Measurements from ENCODE around the gene PHF21A. TPM values are rescaled to one million over a fixed set of nuclear protein-coding genes. Genes with fewer than 3 reads are reported as not detected.
A peak's percentile ranks its signal among the peaks of the same experiment; 100 is the strongest.

The PHF21A gene
- total RNA-seq, 1 experiment from 2014 or later = 29.4 TPM

GRCh38 chr11:46122945-46123715, 1.9 kb upstream of the PHF21A start:
- DNase-seq (ENCODE audit: low spot score) (no peak), ATAC-seq (no peak)
- CTCF ChIA-PET = interaction anchor here (1.1 to 2.1 kb wide), 2 partner anchors 116 to 269 kb away, joined by 4 to 7 read pairs; no protein-coding TSS in a partner anchor
- Mint-ChIP-seq H3K27ac (no peak overlapping the region), H3K27me3 (ENCODE audit: low read depth) (no peaks in the 10 kb centered on the region), H3K36me3 (no peaks in the 10 kb centered on the region), H3K9me3 (no peaks in the 10 kb centered on the region), H3K4me1 (peaks cover 22% of the 10 kb centered on the region), H3K4me3 (peak overlapping the region; percentile 88)
- POLR2A ChIA-PET = interaction anchor here (0.6 to 1.4 kb wide), 3 partner anchors 116 to 201 kb away, joined by 3 to 4 read pairs (median 3); partner anchors contain the start of gene LARGE2
- TF ChIP-seq SOX15 (CRISPR knock-in tag; IDR thresholded peaks at IDR 0.05) (no peak), CBFB (CRISPR knock-in tag; IDR thresholded peaks at IDR 0.05; ENCODE audit: low read depth) (no peak), ZMAT4 (CRISPR knock-in tag; IDR thresholded peaks at IDR 0.05) (no peak), GABPB1 (CRISPR knock-in tag; IDR thresholded peaks at IDR 0.05) (no peak), STAT6 (CRISPR knock-in tag; conservative IDR thresholded peaks at IDR 0.05; ENCODE audit: low read depth) (no peak), KAT7 (CRISPR knock-in tag; IDR thresholded peaks at IDR 0.05; ENCODE audit: borderline replicate concordance) (no peak), TP53 (CRISPR knock-in tag; IDR thresholded peaks at IDR 0.05) (no peak), HMGA2 (CRISPR knock-in tag; IDR thresholded peaks at IDR 0.05) (no peak), ZNF121 (CRISPR knock-in tag; IDR thresholded peaks at IDR 0.05) (no peak), ZSCAN18 (CRISPR knock-in tag; IDR thresholded peaks at IDR 0.05) (no peak), ESRRA (CRISPR knock-in tag; IDR thresholded peaks at IDR 0.05; ENCODE audit: borderline replicate concordance) (no peak)
- TF ChIP-seq, protein P1, sequence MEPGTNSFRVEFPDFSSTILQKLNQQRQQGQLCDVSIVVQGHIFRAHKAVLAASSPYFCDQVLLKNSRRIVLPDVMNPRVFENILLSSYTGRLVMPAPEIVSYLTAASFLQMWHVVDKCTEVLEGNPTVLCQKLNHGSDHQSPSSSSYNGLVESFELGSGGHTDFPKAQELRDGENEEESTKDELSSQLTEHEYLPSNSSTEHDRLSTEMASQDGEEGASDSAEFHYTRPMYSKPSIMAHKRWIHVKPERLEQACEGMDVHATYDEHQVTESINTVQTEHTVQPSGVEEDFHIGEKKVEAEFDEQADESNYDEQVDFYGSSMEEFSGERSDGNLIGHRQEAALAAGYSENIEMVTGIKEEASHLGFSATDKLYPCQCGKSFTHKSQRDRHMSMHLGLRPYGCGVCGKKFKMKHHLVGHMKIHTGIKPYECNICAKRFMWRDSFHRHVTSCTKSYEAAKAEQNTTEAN (CRISPR knock-in tag; IDR thresholded peaks at IDR 0.05) = no peak
- TF ChIP-seq, protein P2, sequence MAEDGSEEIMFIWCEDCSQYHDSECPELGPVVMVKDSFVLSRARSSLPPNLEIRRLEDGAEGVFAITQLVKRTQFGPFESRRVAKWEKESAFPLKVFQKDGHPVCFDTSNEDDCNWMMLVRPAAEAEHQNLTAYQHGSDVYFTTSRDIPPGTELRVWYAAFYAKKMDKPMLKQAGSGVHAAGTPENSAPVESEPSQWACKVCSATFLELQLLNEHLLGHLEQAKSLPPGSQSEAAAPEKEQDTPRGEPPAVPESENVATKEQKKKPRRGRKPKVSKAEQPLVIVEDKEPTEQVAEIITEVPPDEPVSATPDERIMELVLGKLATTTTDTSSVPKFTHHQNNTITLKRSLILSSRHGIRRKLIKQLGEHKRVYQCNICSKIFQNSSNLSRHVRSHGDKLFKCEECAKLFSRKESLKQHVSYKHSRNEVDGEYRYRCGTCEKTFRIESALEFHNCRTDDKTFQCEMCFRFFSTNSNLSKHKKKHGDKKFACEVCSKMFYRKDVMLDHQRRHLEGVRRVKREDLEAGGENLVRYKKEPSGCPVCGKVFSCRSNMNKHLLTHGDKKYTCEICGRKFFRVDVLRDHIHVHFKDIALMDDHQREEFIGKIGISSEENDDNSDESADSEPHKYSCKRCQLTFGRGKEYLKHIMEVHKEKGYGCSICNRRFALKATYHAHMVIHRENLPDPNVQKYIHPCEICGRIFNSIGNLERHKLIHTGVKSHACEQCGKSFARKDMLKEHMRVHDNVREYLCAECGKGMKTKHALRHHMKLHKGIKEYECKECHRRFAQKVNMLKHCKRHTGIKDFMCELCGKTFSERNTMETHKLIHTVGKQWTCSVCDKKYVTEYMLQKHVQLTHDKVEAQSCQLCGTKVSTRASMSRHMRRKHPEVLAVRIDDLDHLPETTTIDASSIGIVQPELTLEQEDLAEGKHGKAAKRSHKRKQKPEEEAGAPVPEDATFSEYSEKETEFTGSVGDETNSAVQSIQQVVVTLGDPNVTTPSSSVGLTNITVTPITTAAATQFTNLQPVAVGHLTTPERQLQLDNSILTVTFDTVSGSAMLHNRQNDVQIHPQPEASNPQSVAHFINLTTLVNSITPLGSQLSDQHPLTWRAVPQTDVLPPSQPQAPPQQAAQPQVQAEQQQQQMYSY (CRISPR knock-in tag; IDR thresholded peaks at IDR 0.05) = no peak
- TF ChIP-seq, protein P3, sequence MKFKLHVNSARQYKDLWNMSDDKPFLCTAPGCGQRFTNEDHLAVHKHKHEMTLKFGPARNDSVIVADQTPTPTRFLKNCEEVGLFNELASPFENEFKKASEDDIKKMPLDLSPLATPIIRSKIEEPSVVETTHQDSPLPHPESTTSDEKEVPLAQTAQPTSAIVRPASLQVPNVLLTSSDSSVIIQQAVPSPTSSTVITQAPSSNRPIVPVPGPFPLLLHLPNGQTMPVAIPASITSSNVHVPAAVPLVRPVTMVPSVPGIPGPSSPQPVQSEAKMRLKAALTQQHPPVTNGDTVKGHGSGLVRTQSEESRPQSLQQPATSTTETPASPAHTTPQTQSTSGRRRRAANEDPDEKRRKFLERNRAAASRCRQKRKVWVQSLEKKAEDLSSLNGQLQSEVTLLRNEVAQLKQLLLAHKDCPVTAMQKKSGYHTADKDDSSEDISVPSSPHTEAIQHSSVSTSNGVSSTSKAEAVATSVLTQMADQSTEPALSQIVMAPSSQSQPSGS (CRISPR knock-in tag; IDR thresholded peaks at IDR 0.05; ENCODE audit: borderline replicate concordance, low read depth) = no peak
- TF ChIP-seq, protein P4, sequence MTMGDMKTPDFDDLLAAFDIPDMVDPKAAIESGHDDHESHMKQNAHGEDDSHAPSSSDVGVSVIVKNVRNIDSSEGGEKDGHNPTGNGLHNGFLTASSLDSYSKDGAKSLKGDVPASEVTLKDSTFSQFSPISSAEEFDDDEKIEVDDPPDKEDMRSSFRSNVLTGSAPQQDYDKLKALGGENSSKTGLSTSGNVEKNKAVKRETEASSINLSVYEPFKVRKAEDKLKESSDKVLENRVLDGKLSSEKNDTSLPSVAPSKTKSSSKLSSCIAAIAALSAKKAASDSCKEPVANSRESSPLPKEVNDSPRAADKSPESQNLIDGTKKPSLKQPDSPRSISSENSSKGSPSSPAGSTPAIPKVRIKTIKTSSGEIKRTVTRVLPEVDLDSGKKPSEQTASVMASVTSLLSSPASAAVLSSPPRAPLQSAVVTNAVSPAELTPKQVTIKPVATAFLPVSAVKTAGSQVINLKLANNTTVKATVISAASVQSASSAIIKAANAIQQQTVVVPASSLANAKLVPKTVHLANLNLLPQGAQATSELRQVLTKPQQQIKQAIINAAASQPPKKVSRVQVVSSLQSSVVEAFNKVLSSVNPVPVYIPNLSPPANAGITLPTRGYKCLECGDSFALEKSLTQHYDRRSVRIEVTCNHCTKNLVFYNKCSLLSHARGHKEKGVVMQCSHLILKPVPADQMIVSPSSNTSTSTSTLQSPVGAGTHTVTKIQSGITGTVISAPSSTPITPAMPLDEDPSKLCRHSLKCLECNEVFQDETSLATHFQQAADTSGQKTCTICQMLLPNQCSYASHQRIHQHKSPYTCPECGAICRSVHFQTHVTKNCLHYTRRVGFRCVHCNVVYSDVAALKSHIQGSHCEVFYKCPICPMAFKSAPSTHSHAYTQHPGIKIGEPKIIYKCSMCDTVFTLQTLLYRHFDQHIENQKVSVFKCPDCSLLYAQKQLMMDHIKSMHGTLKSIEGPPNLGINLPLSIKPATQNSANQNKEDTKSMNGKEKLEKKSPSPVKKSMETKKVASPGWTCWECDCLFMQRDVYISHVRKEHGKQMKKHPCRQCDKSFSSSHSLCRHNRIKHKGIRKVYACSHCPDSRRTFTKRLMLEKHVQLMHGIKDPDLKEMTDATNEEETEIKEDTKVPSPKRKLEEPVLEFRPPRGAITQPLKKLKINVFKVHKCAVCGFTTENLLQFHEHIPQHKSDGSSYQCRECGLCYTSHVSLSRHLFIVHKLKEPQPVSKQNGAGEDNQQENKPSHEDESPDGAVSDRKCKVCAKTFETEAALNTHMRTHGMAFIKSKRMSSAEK (CRISPR knock-in tag; IDR thresholded peaks at IDR 0.05; ENCODE audit: borderline replicate concordance) = no peak
- TF ChIP-seq, protein P5, sequence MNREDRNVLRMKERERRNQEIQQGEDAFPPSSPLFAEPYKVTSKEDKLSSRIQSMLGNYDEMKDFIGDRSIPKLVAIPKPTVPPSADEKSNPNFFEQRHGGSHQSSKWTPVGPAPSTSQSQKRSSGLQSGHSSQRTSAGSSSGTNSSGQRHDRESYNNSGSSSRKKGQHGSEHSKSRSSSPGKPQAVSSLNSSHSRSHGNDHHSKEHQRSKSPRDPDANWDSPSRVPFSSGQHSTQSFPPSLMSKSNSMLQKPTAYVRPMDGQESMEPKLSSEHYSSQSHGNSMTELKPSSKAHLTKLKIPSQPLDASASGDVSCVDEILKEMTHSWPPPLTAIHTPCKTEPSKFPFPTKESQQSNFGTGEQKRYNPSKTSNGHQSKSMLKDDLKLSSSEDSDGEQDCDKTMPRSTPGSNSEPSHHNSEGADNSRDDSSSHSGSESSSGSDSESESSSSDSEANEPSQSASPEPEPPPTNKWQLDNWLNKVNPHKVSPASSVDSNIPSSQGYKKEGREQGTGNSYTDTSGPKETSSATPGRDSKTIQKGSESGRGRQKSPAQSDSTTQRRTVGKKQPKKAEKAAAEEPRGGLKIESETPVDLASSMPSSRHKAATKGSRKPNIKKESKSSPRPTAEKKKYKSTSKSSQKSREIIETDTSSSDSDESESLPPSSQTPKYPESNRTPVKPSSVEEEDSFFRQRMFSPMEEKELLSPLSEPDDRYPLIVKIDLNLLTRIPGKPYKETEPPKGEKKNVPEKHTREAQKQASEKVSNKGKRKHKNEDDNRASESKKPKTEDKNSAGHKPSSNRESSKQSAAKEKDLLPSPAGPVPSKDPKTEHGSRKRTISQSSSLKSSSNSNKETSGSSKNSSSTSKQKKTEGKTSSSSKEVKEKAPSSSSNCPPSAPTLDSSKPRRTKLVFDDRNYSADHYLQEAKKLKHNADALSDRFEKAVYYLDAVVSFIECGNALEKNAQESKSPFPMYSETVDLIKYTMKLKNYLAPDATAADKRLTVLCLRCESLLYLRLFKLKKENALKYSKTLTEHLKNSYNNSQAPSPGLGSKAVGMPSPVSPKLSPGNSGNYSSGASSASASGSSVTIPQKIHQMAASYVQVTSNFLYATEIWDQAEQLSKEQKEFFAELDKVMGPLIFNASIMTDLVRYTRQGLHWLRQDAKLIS (CRISPR knock-in tag; IDR thresholded peaks at IDR 0.05; ENCODE audit: borderline replicate concordance) = no peak

All from WTC11 (cell line).